ENCODE results near the gene GPR31. TPM values are rescaled to one million over a fixed set of nuclear protein-coding genes. Genes with fewer than 3 reads are reported as not detected.

Gene GPR31
- total and polyA plus RNA-seq, 4 donors = 0.02 to 0.23 TPM; not detected in 2

- H3K27me3 ChIP-seq (ENCODE audit: control insufficient read depth in 3 of 3, insufficient read depth in 3 of 3, low read length in 2 of 3) = no peaks in the 10 kb centered on the region
- TF ChIP-seq CTCF (IDR thresholded peaks at IDR 0.05; ENCODE audit: control extremely low read depth, extremely low read depth) = no peak
- H3K27ac ChIP-seq (ENCODE audit: low read depth in 1 of 2, low read length in 1 of 2) = no peak overlapping the region
- H3K9me3 ChIP-seq (ENCODE audit: control insufficient read depth in 4 of 4, insufficient read depth in 3 of 4, low read length in 3 of 4) = peaks cover 0 to 4% (median 0%) of the 10 kb centered on the region in 4 donors
- H3K36me3 ChIP-seq (ENCODE audit: control insufficient read depth in 4 of 4, insufficient read depth in 4 of 4, low read length in 4 of 4) = no peaks in the 10 kb centered on the region
- DNase-seq (no peak), ATAC-seq (ENCODE audit: insufficient read depth, low FRiP score) (no peak)
- H3K4me1 ChIP-seq (ENCODE audit: control insufficient read depth in 5 of 5, insufficient read depth in 5 of 5, low read length in 5 of 5) = no peaks in the 10 kb centered on the region
- H3K4me3 ChIP-seq = no peak overlapping the region
- no peak overlapping the region for H3K9ac ChIP-seq (ENCODE audit: insufficient read depth in 1 of 2, low read length in 2 of 2)
- WGBS, 2 donors = 87 to 90% methylated on average over 10 of the region's 10 CpGs
Measured at GRCh38 chr6:167115054-167115453, 42.7 kb downstream of the GPR31 start.

GRCh38 chr6:167113935-167114910 is 43.6 kb downstream of the GPR31 start:
- DNase-seq (no peak), ATAC-seq (ENCODE audit: insufficient read depth, low FRiP score) (no peak)
- H3K9me3 ChIP-seq (ENCODE audit: control insufficient read depth in 4 of 4, insufficient read depth in 3 of 4, low read length in 3 of 4) = peaks cover 0 to 3% (median 0%) of the 10 kb centered on the region in 4 donors
- no peaks in the 10 kb centered on the region for H3K4me1 ChIP-seq (ENCODE audit: control insufficient read depth in 5 of 5, insufficient read depth in 5 of 5, low read length in 5 of 5)
- no peak overlapping the region for H3K9ac ChIP-seq (ENCODE audit: insufficient read depth in 1 of 2, low read length in 2 of 2)
- H3K4me3 ChIP-seq = no peak overlapping the region
- no peak overlapping the region for H3K27ac ChIP-seq (ENCODE audit: low read depth in 1 of 2, low read length in 1 of 2)
- WGBS, 2 donors = 77 to 85% methylated on average over 25 of the region's 25 CpGs
- no peaks in the 10 kb centered on the region for H3K27me3 ChIP-seq (ENCODE audit: control insufficient read depth in 3 of 3, insufficient read depth in 3 of 3, low read length in 2 of 3)
- no peak for TF ChIP-seq CTCF (IDR thresholded peaks at IDR 0.05; ENCODE audit: control extremely low read depth, extremely low read depth)
- no peaks in the 10 kb centered on the region for H3K36me3 ChIP-seq (ENCODE audit: control insufficient read depth in 4 of 4, insufficient read depth in 4 of 4, low read length in 4 of 4)

- H3K4me3 ChIP-seq = no peak overlapping the region
- peaks cover 0 to 3% (median 0%) of the 10 kb centered on the region in 4 donors for H3K9me3 ChIP-seq (ENCODE audit: control insufficient read depth in 4 of 4, insufficient read depth in 3 of 4, low read length in 3 of 4)
- ATAC-seq (ENCODE audit: insufficient read depth, low FRiP score) = no peak
- H3K4me1 ChIP-seq (ENCODE audit: control insufficient read depth in 5 of 5, insufficient read depth in 5 of 5, low read length in 5 of 5) = no peaks in the 10 kb centered on the region
- H3K36me3 ChIP-seq (ENCODE audit: control insufficient read depth in 4 of 4, insufficient read depth in 4 of 4, low read length in 4 of 4) = no peaks in the 10 kb centered on the region
- 72 to 82% methylated on average over 8 of the region's 8 CpGs for WGBS, 2 donors
- no peaks in the 10 kb centered on the region for H3K27me3 ChIP-seq (ENCODE audit: control insufficient read depth in 3 of 3, insufficient read depth in 3 of 3, low read length in 2 of 3)
- TF ChIP-seq CTCF (IDR thresholded peaks at IDR 0.05; ENCODE audit: control extremely low read depth, extremely low read depth) = no peak
- H3K9ac ChIP-seq (ENCODE audit: insufficient read depth in 1 of 2, low read length in 2 of 2) = no peak overlapping the region
- H3K27ac ChIP-seq (ENCODE audit: low read depth in 1 of 2, low read length in 1 of 2) = no peak overlapping the region
- no peak for DNase-seq
Measured at GRCh38 chr6:167113047-167113754, 44.6 kb downstream of the GPR31 start.
